Hepatocyte (in vitro differentiated cells): ENCODE results near the gene TFIP11. TPM values are rescaled to one million over a fixed set of nuclear protein-coding genes. Genes with fewer than 3 reads are reported as not detected.

Source experiments
- DNase-seq: peaks from one replicate; pipeline ENCODE4 v3.0.0-alpha.2; 2016; ENCODE audit warnings: low spot score
- H2AFZ ChIP-seq: fragments of 200-600 bp; sonication (generic); 2 replicates; pipeline ENCODE4 v1.6.0; 2016; ENCODE audit warnings: antibody characterized with exemption, mild to moderate bottlenecking
- H3K27ac ChIP-seq: fragments of 200-600 bp; sonication (generic); 2 replicates; pipeline ENCODE4 v1.5.1; 2016; ENCODE audit warnings: mild to moderate bottlenecking
- H3K27me3 ChIP-seq: fragments of 200-600 bp; sonication (generic); 2 replicates; pipeline ENCODE4 v1.6.1; 2016
- H3K36me3 ChIP-seq: fragments of 200-600 bp; sonication (generic); replicated peaks from 2 replicates; pipeline ENCODE4 v1.5.1; 2016; ENCODE audit warnings: low read depth; ENCODE audit not compliant: insufficient read depth
- H3K4me1 ChIP-seq: fragments of 200-600 bp; sonication (generic); 2 replicates; pipeline ENCODE4 v1.5.1; 2016; ENCODE audit warnings: mild to moderate bottlenecking, moderate library complexity; ENCODE audit not compliant: insufficient read depth
- H3K4me2 ChIP-seq: fragments of 200-600 bp; sonication (generic); 2 replicates; pipeline ENCODE4 v1.6.0; 2016
- H3K4me3 ChIP-seq: fragments of 200-600 bp; sonication (generic); 2 replicates; pipeline ENCODE4 v1.5.1; 2016; ENCODE audit warnings: mild to moderate bottlenecking
- H3K79me2 ChIP-seq: fragments of 200-600 bp; sonication (generic); 2 replicates; pipeline ENCODE4 v1.6.0; 2017; ENCODE audit warnings: mild to moderate bottlenecking
- H3K9me2 ChIP-seq: fragments of 200-600 bp; sonication (generic); replicated peaks from 2 replicates; pipeline ENCODE4 v1.6.0; 2017; ENCODE audit warnings: mild to moderate bottlenecking; ENCODE audit not compliant: insufficient read depth
- H3K9me3 ChIP-seq: fragments of 200-600 bp; sonication (generic); 2 replicates; pipeline ENCODE4 v1.5.1; 2016; ENCODE audit warnings: low read depth, mild to moderate bottlenecking
- H4K20me1 ChIP-seq: fragments of 200-600 bp; sonication (generic); 2 replicates; pipeline ENCODE4 v1.6.0; 2016; ENCODE audit warnings: mild to moderate bottlenecking; ENCODE audit not compliant: insufficient read depth, poor library complexity, severe bottlenecking
- EZH2 ChIP-seq: fragments of 200-600 bp; sonication (generic); IDR thresholded peaks from 2 replicates; pipeline ENCODE4 v1.6.1; 2016; ENCODE audit warnings: antibody characterized with exemption, mild to moderate bottlenecking, borderline replicate concordance
- EZH2phosphoT487 ChIP-seq: fragments of 200-600 bp; sonication (generic); IDR thresholded peaks from one replicate; pipeline ENCODE4 v1.6.1; 2018; ENCODE audit warnings: antibody characterized with exemption, mild to moderate bottlenecking, low read depth, moderate library complexity; ENCODE audit not compliant: unreplicated experiment, severe bottlenecking
- WGBS: methylation state at CpG from one replicate; pipeline ENCODE4 v1.1.6; 2016; ENCODE audit warnings: low lambda C conversion rate; ENCODE audit errors: missing lambda C conversion rate; 5-methylcytosine and 5-hydroxymethylcytosine counted together
- polyA plus RNA-seq: library from polyadenylated mRNA; unstranded; fragments of >200 nt; fragmentation: Nextera tagmentation; extraction: Ambion mirVana; gene quantifications from 2 replicates; pipeline ENCODE4 v1.2.1, GENCODE V29; 2016
- total RNA-seq: library from RNA; depleted of rRNA; stranded (reverse); fragments of >200 nt; gene quantifications from 2 replicates; pipeline ENCODE4 v1.2.3, GENCODE V29; 2014
- TF ChIP-seq, protein P1 (sequence below): fragments of 200-600 bp; sonication (generic); IDR thresholded peaks from 2 replicates; pipeline ENCODE4 v1.5.1; 2016; ENCODE audit warnings: antibody characterized with exemption, mild to moderate bottlenecking; ENCODE audit not compliant: poor library complexity

The TFIP11 gene
- total and polyA plus RNA-seq, 2 experiments from 2014 or later, result 19.6 to 21.3 TPM

DNA sequence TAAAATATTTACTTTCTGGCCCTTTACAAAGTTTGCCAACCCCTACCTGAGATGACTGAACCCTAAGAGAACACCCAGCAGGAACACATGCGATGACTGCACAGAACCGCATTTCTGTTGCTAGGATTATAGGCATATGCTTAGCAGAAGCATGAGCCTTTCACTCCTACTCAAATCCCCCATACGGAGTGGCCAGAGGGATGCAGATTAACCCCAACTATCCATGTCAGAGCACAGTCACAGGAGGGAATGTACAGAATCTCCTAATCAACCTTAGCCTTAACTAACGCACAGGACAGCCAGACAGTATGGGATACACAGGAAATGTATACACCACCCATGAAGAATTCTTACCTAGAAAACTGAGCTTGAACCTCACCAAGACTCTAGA is 34.9 kb downstream of the TFIP11 start:
- H3K36me3 ChIP-seq, result no peaks in the 10 kb centered on the region
- no peaks in the 10 kb centered on the region for H4K20me1 ChIP-seq
- H3K4me3 ChIP-seq, result no peak overlapping the region
- no peak overlapping the region for H2AFZ ChIP-seq
- no peak overlapping the region for H3K27ac ChIP-seq
- no peaks in the 10 kb centered on the region for H3K9me2 ChIP-seq
- peaks cover 40% of the 10 kb centered on the region for H3K79me2 ChIP-seq
- H3K4me2 ChIP-seq, result no peak overlapping the region
- H3K27me3 ChIP-seq, result no peaks in the 10 kb centered on the region
- H3K9me3 ChIP-seq, result no peaks in the 10 kb centered on the region
- DNase-seq, result no peak
- H3K4me1 ChIP-seq, result peaks cover 14% of the 10 kb centered on the region
- TF ChIP-seq, protein P1, sequence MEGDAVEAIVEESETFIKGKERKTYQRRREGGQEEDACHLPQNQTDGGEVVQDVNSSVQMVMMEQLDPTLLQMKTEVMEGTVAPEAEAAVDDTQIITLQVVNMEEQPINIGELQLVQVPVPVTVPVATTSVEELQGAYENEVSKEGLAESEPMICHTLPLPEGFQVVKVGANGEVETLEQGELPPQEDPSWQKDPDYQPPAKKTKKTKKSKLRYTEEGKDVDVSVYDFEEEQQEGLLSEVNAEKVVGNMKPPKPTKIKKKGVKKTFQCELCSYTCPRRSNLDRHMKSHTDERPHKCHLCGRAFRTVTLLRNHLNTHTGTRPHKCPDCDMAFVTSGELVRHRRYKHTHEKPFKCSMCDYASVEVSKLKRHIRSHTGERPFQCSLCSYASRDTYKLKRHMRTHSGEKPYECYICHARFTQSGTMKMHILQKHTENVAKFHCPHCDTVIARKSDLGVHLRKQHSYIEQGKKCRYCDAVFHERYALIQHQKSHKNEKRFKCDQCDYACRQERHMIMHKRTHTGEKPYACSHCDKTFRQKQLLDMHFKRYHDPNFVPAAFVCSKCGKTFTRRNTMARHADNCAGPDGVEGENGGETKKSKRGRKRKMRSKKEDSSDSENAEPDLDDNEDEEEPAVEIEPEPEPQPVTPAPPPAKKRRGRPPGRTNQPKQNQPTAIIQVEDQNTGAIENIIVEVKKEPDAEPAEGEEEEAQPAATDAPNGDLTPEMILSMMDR, result no peak
- TF ChIP-seq EZH2 (no peak), EZH2phosphoT487 (no peak)
- WGBS, result 38% methylated on average over 4 of the region's 4 CpGs

DNA sequence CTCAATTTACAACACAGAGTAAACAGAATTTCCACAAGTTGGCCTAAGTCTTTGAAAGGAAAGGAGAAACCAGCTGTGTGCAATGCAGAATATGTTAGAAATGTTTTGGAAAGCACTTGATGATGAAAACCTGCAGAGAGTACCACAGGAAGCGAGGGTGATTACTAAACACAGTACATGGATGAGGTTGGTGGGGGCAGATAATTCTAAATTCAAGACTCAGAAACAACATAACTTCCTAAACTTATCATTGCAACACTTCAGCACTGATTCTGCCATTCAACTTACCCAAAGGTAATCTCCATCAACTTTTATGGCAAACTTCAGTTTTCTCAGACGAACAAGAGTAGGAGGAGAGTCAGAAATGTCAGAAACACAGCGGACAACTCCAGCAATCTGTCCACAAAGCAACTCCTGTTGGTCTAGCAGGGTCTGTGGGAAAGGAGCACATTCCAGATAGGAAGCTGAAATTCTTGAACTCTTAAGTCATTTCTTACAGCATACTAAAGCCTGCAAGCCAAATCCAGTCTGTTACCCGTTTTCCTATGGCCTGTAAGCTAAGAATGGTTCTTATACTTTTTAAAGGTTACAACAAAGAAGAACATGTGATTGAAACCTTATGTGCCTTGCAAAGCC is 35.5 kb downstream of the TFIP11 start:
- Histone ChIP-seq H3K79me2 (peaks cover 35% of the 10 kb centered on the region), H3K27ac (no peak overlapping the region), H3K27me3 (no peaks in the 10 kb centered on the region), H3K4me3 (no peak overlapping the region), H3K9me3 (no peaks in the 10 kb centered on the region), H3K4me1 (peaks cover 14% of the 10 kb centered on the region), H3K36me3 (peaks cover 3% of the 10 kb centered on the region), H2AFZ (no peak overlapping the region), H4K20me1 (no peaks in the 10 kb centered on the region), H3K9me2 (no peaks in the 10 kb centered on the region), H3K4me2 (no peak overlapping the region)
- WGBS, result 73% methylated on average over 4 of the region's 4 CpGs
- TF ChIP-seq EZH2phosphoT487 (no peak), EZH2 (no peak)
- TF ChIP-seq, protein P1, result no peak
- no peak for DNase-seq

DNA sequence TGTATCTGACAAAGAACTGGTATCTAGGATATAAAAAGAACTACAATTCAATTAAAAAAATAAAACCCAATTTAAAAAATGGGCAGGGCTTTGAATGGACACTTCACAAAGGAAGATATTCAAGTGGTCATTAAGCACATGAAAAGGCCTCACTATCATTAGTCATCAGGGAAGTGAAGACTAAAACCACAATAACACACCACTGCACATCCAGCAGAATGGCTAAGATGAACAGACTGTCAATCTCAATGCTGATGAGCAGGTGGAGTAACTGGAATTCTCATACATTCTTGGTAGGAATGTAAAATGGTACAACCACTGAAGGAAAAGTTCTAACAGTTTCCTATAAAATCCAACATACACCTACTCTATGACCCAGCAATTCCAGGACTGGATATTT is 37.6 kb downstream of the TFIP11 start:
- no peaks in the 10 kb centered on the region for H3K9me2 ChIP-seq
- H3K27ac ChIP-seq, result no peak overlapping the region
- no peaks in the 10 kb centered on the region for H3K9me3 ChIP-seq
- TF ChIP-seq EZH2phosphoT487 (no peak), EZH2 (no peak)
- TF ChIP-seq, protein P1, result no peak
- peaks cover 22% of the 10 kb centered on the region for H3K79me2 ChIP-seq
- H4K20me1 ChIP-seq, result no peaks in the 10 kb centered on the region
- DNase-seq, result no peak
- peaks cover 5% of the 10 kb centered on the region for H3K36me3 ChIP-seq
- H2AFZ ChIP-seq, result no peak overlapping the region
- no peak overlapping the region for H3K4me3 ChIP-seq
- H3K4me2 ChIP-seq, result no peak overlapping the region
- no peaks in the 10 kb centered on the region for H3K27me3 ChIP-seq
- peaks cover 6% of the 10 kb centered on the region for H3K4me1 ChIP-seq
